HEK293 (cell line): ENCODE measurements around the gene NEMP2.

ENCODE experiments used
- ZNF121 ChIP-seq: fragments of 450-650 bp; formaldehyde crosslinking; IDR thresholded peaks from 2 replicates; pipeline ENCODE4 v1.5.1; 2016; ENCODE audit warnings: missing biosample characterization, missing genetic modification characterization
- ZNF530 ChIP-seq: fragments of 450-650 bp; formaldehyde crosslinking; IDR thresholded peaks from 2 replicates; pipeline ENCODE4 v1.5.1; 2016; ENCODE audit warnings: low read depth, missing biosample characterization, missing genetic modification characterization
- TF ChIP-seq, protein P1 (sequence below): fragments of 450-650 bp; formaldehyde crosslinking; IDR thresholded peaks from 2 replicates; pipeline ENCODE4 v1.5.1; 2016; ENCODE audit warnings: missing biosample characterization, missing genetic modification characterization

GRCh38 chr2:190458352-190459107 lies 76.0 kb downstream of the NEMP2 start:
- TF ChIP-seq ZNF530 (no peak), ZNF121 (tag by site-specific recombination) (no peak)
- TF ChIP-seq, protein P1, sequence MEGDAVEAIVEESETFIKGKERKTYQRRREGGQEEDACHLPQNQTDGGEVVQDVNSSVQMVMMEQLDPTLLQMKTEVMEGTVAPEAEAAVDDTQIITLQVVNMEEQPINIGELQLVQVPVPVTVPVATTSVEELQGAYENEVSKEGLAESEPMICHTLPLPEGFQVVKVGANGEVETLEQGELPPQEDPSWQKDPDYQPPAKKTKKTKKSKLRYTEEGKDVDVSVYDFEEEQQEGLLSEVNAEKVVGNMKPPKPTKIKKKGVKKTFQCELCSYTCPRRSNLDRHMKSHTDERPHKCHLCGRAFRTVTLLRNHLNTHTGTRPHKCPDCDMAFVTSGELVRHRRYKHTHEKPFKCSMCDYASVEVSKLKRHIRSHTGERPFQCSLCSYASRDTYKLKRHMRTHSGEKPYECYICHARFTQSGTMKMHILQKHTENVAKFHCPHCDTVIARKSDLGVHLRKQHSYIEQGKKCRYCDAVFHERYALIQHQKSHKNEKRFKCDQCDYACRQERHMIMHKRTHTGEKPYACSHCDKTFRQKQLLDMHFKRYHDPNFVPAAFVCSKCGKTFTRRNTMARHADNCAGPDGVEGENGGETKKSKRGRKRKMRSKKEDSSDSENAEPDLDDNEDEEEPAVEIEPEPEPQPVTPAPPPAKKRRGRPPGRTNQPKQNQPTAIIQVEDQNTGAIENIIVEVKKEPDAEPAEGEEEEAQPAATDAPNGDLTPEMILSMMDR (tag by site-specific recombination), result no peak
